ENCODE measurements around the gene SLC12A5.

SLC12A5 gene

DNA sequence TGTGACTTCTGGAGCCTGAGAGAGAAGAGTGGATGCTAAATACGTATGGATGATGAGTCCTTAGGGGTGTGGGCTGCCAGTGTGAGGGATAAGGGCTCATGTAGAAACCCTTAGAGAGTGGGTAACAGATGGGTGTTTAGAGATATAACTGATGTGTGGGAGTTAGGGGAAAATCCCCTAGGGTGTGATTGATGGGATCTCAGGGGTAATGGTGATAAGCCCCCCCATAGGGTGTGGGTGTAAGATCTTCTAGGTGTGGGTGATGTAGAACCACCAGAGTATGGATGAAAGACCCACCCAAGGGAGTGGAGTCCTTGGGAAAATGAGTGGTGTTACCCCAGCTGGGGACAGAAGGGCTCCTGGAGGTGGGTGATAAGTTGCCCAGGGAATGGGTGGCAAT, 26.3 kb downstream of the SLC12A5 start:
- TF ChIP-seq, protein P1, sequence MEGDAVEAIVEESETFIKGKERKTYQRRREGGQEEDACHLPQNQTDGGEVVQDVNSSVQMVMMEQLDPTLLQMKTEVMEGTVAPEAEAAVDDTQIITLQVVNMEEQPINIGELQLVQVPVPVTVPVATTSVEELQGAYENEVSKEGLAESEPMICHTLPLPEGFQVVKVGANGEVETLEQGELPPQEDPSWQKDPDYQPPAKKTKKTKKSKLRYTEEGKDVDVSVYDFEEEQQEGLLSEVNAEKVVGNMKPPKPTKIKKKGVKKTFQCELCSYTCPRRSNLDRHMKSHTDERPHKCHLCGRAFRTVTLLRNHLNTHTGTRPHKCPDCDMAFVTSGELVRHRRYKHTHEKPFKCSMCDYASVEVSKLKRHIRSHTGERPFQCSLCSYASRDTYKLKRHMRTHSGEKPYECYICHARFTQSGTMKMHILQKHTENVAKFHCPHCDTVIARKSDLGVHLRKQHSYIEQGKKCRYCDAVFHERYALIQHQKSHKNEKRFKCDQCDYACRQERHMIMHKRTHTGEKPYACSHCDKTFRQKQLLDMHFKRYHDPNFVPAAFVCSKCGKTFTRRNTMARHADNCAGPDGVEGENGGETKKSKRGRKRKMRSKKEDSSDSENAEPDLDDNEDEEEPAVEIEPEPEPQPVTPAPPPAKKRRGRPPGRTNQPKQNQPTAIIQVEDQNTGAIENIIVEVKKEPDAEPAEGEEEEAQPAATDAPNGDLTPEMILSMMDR (IDR thresholded peaks at IDR 0.05; ENCODE audit: insufficient read depth, missing control alignments): no peak
- DNase-seq (ENCODE audit: insufficient read length, low spot score): no peak
- FAIRE-seq: no peak

- FAIRE-seq (no peak), DNase-seq (ENCODE audit: insufficient read length, low spot score) (no peak)
These were observed 27.2 kb downstream of the SLC12A5 start for GRCh38 chr20:46056027-46056833.

GRCh38 chr20:46056970-46057855, 28.2 kb downstream of the SLC12A5 start:
- DNase-seq (ENCODE audit: insufficient read length, low spot score) (no peak), FAIRE-seq (no peak)
- TF ChIP-seq, protein P1 (IDR thresholded peaks at IDR 0.05; ENCODE audit: insufficient read depth, missing control alignments): no peak

More at GRCh38 chr20:46056027-46056833, 27.2 kb downstream of the SLC12A5 start:
- TF ChIP-seq, protein P1 (IDR thresholded peaks at IDR 0.05; ENCODE audit: insufficient read depth, missing control alignments): no peak

DNA sequence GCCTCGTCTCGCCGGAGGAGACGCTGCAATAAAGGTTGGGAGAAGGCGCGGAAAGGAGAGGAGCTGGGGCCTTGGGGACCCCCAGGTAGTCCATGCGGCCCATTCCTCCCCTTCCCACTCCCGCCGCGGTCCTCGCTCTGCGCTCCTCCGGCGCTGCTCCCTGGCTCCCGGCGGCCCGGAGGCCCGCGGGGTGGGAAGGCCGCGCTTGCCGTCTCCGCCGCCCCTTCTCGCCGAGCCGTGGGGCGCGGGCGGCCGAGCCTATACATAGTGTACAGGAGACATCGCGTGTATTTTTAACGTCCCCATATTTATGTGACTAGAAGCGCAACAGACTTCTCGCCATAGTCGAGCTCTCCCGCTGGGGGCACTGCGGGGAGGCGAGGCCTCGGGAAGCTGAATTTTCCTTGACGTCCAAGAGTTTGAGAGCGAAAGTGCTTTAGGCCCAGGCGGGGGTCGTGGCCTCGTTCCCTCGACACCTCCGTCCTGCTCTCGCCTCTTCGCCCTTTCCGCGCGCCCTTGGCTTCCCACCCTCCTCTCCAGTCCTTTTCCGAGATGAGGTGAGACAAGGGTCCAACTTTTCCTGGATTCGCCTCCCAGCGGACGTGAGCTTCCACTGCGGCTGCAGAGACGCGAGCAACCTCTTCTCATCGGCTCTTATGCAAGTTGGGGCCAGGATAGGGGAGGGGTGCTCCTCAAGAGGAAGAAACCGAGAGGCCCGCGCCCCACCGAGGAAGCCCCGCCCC, 29.0 kb downstream of the SLC12A5 start:
- TF ChIP-seq, protein P1 (IDR thresholded peaks at IDR 0.05; ENCODE audit: insufficient read depth, missing control alignments): no peak
- no peak for FAIRE-seq
- DNase-seq (ENCODE audit: insufficient read length, low spot score): no peak

DNA sequence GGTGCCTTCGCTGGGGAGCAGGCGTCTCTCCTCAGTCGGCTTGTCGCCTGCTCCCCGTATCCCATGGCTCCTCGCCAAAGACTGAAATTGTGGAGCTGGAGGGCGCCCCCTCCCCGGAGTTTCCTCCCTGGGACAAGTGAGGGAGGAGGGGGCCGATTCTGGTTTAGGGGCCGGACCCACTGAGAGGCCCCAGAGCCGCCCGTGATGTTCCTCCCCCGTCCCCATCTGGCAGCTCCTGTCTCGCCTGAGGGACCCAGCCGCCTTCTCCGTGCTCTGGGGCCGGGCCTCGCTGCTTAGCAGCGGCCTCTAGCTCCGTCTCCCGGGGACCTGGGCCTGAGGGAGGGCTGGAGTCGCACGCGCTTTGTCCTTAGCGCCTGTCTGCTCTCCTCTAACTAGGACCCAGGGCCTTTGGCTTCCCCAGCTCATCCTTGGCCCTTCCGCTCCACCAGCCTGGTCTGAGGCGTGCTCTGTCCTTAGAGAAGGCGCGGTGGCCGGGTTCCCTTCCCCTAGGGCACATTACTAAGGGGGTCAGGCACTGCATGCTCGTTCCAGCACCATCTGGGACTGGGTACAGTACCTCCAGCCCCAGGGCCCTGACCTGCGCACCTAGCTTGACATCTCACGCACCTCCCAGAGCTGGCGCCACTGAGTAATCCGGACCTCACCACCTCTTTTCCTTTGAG, 29.7 kb downstream of the SLC12A5 start:
- FAIRE-seq (no peak), DNase-seq (ENCODE audit: insufficient read length, low spot score) (no peak)
- TF ChIP-seq, protein P1 (IDR thresholded peaks at IDR 0.05; ENCODE audit: insufficient read depth, missing control alignments): no peak

DNA sequence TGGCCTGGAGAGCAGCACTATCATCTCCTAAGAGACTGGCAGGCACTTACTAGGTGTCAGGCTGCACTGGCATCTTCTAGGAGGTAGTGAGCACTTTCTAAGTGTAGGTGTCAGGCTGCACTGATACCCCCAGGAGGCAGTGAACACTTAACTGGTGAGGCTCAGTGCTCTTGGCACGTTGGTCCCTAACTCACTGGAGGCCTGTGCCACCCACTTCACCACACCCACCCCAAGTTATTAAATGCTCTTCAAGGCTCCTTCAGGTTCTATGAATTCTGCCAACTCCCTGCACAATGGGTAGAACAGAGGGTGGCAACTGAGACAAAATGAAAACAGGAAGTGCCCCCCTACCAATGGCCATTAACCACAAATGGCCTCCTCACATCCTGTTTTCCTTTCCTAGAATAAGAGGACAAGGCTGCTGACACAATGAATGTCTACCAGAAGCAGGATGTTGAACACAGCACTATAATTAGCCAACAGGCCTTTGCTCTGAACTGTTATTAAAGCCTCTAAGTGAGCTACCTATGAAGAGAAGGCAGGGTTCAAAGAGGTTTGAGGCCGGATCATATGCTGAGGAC, 31.4 kb downstream of the SLC12A5 start:
- no peak for FAIRE-seq
- TF ChIP-seq, protein P1 (IDR thresholded peaks at IDR 0.05; ENCODE audit: insufficient read depth, missing control alignments): no peak
- DNase-seq (ENCODE audit: insufficient read length, low spot score): no peak

Measured in D721Med (cell line).